HG02798 (cell line): Measurements from ENCODE around the gene GJD4.

Source experiments
- ATAC-seq: cut with Tn5 transposase; IDR thresholded peaks from one replicate; pipeline ENCODE4 v1.9.1; 2021; ENCODE audit warnings: mild to moderate bottlenecking; ENCODE audit not compliant: unreplicated experiment, poor library complexity

GJD4 gene

DNA sequence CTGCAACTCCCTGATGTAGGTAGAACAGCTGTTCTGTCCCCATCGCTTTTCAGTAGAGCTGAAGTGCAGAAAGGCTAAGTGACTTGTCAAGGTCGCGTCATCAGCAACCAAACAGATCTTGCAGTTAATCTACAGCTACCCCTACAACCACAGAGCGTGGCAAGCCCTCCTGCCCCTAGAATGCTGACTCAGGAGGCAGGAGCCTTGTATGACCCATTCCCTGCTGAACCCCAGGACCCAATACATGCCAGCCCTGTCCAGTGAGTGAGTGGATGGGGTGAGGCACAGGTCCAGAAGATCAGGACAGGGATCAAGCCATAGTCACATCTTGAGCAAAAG, 26.6 kb upstream of the GJD4 start:
- no peak for ATAC-seq

DNA sequence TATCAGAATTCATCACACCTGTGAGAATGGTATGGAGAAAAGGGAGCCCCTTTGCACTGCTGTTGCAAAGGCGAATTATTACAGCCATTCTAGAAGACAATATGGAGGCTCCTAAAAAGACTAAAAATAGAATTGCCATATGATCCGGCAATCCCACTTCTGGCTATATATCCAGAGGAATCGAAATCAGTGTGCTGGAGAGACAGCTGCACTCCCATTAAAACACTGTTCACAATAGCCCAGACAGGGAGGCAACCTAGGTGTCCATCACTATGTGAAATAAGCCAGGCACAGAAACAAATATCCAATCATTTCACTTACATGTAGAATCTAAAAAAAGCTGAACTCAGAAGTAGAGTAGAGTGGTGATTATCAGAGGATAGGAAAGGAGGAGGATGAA, 26.0 kb upstream of the GJD4 start:
- ATAC-seq: no peak

DNA sequence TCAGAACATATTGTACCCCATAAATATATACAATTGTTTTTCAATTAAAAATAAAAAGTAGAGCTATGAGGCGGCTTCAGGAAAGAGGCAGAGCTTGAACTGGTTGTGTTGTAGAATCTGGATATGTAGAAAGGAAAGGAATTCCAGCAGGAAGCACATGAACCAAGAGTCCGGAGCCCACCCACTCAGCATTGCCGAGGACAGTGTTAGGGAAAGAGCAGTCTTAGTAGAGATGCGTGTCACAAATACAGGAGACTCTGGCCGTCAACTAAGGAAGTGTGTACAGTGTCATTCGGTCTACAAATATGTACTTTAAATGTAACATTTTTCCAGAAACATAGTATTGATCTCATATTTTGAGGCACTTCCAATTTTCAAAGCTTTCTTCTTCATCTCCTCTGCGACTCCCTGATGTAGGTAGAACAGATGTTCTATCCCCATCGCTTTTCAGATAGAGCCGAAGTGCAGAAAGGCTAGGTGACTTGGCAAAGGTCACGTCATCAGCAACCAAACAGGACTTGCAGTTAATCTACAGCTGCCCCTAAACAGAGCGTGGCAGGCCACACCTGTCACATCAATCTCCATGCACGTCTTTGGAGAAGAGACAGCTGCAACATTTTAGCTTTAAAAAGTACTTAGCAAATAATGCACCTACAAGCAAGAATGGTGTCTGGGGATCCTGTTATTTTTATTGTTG, 25.3 kb upstream of the GJD4 start:
- no peak for ATAC-seq

DNA sequence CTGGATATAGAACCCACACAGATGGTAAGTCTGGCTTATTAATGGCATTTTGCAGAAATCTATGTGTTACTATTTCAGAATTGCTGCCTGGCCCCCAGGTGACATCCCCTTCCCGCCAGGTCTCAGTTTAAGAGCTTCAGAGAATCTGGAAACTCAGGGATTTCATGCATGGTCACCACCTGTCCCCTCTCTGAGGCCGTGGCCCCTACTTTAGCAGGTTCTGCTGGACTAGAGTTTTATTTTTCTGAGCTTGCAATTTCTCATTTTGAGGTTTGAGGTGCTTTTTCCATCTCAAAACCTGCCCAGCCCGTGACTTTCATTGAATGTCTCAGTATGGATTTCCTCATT, 24.7 kb upstream of the GJD4 start:
- no peak for ATAC-seq

DNA sequence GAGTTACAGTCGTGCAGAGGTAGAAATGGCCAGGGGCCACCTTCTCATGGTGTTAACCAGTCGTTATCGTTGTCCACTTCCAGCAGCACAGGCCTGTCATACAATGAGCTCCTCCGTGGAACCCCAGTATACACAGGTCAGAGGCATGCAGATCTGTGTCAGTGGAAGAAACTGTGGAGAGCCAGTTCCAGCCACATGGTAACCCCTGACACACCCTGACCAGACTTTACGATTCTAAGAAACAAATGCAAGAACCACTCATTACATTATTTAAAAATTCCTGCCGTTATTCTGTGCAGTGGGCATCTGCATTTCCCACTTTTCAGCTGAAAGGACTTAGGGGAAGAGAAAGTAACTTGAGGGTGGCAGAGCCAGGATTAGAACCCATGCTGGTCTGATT, 23.5 kb upstream of the GJD4 start:
- ATAC-seq: no peak

DNA sequence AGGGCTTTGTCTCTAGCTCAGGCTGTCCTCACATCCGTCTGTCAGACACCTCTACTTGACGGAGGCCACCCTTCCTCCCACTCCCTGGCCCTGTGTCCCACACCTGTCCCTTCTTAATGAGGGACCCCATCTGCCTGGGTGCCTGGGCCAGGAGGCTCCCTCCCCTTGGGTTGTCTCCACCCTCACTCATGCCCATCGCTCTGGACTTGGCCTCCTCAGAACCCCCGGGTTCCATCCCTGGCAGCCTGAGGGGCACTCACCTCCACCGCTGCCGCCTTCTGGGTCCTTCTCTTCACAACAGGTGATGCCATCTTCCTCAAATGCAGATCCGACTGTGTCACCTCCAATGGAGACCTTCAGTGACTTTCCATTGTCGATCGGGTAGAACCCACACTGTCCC, 20.2 kb upstream of the GJD4 start:
- no peak for ATAC-seq

DNA sequence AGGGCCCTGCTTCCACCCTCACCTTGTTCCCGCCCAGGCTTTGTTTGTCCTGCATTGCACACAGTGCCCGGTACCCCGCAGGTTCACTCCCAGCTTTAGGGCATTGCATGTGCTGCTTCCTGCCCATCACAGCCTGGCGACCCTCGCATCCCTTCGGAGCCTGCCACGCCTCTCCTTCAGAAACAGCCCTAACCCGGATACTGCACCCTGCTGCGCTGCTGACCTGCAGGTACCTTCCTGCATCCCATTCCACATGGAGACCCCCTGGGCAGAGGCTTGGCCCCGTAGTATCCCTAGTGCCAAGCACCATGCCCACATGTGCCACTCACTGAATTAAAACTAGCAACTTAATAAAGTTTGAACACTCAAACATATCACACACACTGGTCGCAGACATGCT, 19.8 kb upstream of the GJD4 start:
- ATAC-seq: no peak

DNA sequence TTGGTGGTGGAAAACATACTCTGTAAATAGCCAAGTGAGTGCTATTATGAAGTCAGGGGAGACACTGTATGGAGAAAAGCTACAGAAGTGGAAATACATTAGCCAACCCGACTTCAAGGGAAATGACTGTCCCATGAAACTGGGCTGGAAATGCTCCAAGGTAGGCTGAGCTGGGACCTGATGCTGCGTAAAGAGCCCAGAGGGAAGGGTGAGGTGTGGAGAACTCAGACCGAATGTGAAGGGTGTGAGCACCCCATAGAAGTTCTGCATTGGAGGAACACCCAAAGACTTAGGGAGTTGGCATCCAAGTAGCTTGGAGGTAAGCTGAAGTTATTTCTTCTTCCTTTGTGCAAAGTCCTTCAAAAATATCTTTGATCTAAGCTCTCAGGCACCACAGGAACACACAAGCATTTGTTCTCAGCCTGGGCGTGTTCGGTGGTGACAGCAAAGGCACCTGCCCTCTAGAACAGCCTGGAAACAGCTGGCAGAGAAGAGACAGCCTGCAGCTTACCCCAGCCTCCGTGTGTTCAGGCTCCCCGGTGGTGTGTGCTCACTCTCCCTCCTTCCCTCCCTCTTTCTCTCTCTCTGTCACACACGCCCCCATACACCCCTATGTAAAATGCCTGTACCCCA, 19.1 kb upstream of the GJD4 start:
- ATAC-seq: no peak

DNA sequence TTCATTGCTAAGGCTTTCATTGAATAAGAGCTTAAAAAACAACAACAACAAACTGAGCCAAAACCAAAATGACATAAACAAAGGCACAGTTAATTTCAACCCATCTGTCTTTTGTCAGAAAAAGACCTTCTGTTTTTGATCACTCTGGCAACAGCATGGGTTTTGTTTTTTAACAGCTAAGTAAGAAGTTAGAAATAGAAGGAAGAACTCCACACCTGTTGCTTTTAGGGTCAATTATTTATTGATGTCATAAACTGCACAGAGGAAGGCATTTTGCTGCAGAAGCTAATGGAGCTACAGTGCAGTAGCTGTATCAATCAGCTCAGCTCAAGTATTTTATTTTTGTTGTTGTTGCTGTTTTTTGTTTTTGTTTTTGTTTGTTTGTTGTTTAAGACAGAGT, 16.3 kb upstream of the GJD4 start:
- ATAC-seq: no peak

DNA sequence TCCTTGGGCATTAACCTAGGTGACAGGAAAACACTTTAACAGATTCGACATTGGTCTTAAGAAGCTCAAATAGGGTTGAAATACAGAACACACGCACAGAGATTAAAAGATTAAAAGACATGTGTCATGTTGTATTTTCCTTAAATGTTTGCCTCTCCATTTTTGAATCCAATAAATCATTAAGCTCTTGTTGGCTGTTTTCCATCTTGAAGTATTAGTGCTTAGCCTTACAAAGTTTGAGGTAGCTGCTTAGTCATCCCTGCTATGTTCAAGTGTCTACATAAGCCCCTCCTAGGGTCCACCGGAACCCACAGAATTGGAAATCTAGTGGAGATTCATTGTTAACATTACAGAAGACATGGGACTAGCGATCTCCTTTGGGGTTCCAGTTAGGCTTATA, 12.7 kb upstream of the GJD4 start:
- no peak for ATAC-seq

DNA sequence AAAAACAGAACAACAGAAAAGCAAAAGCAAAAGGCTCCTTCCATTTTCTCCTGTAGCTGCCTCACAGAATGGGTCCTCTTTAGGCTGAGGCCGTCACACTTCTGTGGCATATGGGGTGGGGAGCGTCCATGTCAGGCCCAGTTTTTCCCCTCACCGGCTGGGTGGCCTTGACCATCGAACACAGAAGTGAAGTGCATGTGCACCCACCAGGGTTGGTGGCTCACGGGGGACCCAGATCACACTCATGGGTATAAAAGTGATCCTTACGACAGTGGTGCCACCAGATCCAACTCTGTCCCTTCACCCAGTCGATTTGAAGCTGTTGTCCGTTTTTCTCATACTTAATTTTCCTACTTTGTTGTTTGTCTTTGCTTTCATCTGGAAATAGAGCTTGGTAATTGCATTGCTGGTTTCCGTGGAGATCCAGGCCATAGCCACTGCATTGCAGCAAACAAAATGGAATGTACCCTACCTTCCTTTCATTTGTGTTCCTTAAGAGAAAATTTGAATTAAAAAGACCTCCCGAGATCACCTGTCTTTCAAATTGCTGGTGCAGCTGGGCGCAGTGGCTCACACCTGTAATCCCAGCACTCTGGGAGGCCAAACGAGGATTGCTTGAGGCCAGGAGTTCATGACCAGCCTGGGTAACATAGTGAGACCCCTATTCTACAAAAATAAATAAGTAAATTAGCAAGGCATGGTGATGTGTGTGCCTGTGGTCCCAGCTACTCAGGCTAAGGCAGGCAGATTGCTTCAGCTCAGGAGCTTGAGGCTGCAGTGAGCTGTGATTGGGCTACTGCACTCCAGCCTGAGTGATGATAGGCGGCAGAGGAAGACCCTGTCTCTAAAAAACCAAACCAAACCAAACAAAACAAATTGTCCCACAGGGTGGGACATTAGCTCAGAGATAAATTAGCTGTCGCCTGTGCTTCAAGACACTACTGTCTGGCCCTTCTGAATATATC, 10.7 kb upstream of the GJD4 start:
- ATAC-seq: no peak

DNA sequence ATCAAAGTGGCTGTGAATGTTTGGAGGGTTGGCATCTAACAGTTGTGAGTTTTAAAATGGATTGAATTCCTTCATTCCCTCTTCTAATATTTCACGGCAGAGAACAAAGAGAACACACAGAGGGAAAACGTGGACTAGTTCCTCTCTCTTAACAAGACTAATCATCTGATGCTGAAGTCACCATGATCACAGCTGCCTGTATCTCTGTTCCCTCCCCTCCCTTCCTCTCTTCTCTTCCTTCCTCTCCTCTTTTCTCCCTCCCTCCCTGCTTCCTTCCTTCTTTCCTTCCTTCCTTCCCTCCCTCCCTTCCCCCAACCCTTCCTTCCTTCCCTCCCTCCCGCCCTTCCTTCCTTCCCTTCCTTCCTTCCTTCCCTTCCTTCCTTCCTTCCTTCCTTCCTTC, 10.0 kb upstream of the GJD4 start:
- ATAC-seq: no peak

DNA sequence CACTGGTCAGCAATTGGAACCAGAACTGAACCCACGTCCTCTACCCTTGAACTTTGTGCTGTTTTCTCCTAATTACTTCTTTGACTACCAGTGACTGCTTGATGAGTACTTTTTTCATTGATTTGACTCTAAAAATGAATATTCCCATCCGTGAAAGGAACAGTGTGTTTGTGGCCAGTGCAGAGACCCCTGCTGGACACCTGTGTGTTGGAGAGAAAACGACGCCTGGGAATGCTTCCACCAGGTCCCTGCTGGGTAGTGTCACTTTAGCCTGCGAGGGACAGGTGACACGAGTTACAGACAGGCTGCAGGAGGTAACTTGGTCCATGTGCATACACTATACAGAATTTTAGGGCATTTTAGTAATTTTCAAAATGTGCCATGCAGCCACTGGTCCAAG, 6.8 kb upstream of the GJD4 start:
- no peak for ATAC-seq

DNA sequence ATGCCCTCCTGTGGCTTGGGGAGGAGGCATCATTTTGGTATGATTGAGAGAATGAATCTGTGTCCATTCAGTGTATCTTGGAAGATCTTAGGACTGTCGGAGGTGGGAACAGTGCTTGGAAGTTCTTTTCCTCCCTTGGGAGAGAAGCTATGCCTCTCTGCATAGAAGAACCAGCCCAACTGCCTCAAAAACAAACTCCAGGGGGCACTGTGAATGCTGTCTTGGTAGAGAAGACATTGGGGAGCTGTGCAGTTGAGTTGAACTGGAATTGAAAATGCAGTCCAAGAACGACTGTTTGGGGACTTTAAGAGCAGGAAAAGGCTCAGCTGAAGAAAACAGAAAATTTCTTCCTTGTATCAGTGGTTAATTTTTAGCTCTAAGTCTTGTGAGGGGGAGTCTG, 4.9 kb upstream of the GJD4 start:
- no peak for ATAC-seq

DNA sequence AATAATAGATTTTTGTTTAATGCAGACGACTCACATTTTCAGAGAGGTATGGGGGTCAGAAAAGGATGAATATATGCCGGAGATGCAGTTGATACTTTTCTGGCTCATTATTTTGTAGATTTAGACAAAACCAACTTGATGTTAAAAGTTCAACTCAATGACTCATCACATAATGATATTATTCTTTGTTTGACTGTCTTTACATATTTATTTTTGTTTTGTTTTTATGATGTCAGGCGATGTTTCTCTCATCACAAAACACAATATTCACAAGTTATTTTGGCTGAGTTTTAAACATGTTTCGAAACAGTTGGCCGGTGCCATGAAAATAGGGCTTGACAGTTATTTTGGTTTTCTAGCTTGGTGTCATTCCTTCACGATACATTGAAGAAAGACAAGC, 1.3 kb downstream of the GJD4 start:
- ATAC-seq: no peak

DNA sequence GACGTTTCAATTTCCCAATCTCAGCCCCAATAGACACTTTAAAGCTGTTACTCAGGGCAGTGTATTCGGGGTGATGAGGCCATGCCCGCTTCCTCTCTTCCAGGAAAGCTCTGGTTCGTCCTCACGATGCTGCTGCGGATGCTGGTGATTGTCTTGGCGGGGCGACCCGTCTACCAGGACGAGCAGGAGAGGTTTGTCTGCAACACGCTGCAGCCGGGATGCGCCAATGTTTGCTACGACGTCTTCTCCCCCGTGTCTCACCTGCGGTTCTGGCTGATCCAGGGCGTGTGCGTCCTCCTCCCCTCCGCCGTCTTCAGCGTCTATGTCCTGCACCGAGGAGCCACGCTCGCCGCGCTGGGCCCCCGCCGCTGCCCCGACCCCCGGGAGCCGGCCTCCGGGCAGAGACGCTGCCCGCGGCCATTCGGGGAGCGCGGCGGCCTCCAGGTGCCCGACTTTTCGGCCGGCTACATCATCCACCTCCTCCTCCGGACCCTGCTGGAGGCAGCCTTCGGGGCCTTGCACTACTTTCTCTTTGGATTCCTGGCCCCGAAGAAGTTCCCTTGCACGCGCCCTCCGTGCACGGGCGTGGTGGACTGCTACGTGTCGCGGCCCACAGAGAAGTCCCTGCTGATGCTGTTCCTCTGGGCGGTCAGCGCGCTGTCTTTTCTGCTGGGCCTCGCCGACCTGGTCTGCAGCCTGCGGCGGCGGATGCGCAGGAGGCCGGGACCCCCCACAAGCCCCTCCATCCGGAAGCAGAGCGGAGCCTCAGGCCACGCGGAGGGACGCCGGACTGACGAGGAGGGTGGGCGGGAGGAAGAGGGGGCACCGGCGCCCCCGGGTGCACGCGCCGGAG, 2.6 kb downstream of the GJD4 start:
- ATAC-seq: no peak

DNA sequence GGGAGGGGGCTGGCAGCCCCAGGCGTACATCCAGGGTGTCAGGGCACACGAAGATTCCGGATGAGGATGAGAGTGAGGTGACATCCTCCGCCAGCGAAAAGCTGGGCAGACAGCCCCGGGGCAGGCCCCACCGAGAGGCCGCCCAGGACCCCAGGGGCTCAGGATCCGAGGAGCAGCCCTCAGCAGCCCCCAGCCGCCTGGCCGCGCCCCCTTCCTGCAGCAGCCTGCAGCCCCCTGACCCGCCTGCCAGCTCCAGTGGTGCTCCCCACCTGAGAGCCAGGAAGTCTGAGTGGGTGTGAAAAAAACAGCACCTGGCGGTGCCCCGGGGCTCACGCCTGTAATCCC, 3.2 kb downstream of the GJD4 start:
- ATAC-seq: no peak

DNA sequence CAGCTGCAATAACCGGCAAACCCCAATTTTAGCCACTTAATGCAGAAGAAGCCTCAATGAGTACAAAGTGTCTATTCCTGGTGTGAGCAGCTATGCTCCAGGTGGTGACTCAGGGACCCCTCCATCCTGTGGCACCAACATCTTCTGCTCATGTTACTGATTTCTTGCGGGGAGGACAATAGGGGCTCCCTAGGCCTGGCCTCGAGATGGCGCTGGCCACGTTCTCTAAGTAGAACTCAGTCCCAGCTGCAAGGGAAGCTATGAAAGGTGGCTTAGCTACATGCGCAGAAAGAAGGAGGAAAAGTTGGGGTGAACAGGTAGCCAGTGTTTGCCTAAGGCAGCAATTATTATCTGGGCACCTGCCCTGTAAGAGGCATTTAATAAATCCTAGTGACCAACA, 6.6 kb downstream of the GJD4 start:
- no peak for ATAC-seq

DNA sequence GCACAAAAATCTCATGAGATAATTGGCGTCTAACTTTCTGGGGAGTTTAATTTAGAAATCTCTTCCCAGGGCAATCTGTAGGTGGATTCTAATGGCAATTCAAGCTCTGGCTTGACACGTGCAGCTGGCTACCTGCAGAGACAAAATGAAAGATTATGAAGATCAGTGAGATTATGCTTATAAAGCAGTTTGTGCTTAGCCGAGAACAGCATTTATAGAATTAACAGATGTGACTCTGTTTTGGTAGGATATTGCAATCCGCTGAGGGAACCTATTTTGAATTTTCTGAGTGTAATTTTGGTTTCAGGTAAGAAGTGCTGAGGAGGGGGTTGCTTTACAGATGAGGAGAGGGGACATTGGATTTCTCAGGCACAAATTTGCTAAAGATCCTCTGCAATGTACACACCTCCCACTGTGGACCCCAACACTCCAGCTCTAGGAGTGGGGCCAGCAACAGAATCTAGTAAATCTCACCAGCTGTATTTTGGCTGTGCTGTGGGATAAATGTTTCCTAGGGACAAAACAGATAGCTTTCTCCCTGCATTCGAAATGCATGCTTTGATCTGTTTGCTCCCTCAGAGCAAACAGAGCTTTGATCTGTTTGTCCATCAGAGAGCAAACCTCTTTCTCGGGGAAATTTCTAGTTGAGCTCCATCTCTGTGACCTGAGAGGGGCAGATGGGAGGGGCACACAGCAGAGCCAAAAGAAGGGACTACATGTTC, 7.4 kb downstream of the GJD4 start:
- ATAC-seq: no peak

DNA sequence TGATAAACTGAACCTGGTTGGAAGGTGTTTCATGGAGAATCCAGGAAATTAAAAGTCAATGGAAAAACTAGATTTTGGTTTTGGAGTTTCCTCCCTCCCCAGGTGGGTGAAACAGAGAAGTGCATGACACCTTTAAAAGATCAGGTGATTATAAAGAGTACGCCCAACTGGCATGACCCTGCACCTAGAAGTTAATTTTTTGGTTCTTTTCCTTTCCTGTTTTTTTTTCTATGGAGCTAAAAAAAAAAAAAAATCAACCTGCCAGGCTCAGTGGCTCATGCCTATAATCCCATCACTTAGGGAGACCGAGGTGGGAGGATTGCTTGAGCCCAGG, 7.9 kb downstream of the GJD4 start:
- ATAC-seq: no peak
